Measurements from ENCODE around the gene CDK14. TPM values are rescaled to one million over a fixed set of nuclear protein-coding genes. Genes with fewer than 3 reads are reported as not detected.

The CDK14 gene
- total RNA-seq, 5 donors from 2014 or later (not counting 1 experiment from before 2014, with no cell fraction given): 0.86 to 6.6 (median 1.6) TPM

DNA sequence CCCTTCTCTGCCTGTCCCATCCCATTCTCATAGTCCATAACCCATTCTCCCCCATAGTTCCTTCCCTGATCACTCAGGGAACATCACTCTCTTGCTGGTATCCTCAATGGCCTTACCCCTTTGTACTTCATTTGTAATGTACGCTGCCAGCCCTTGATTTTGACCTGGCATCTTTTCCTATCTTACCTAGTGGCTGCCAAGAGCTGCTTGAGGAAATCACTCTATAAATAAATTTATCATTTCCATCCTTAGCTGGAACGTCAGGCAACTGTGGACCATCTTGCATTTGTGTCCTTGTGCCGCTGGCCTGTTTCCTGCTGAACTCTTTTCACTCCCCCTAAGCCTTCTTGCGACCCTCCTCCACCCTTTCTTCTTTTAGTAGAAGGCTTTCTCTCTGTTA lies 14.0 kb downstream of the CDK14 start:
- H3K27me3 Mint-ChIP-seq: peaks cover 0 to 7% of the 10 kb centered on the region in 2 donors
- DNase-seq (no peak), ATAC-seq (replicated peaks in 1 of 4) (no peak)
- H3K36me3 Mint-ChIP-seq: no peaks in the 10 kb centered on the region
- ChIA-PET POLR2A (no interaction called here), CTCF (no interaction called here)
- H3K27ac ChIP-seq (ENCODE audit: low read length): no peak overlapping the region
- H3K9me3 ChIP-seq: no peaks in the 10 kb centered on the region
- H3K4me1 ChIP-seq (ENCODE audit: control insufficient read depth in 1 of 2, extremely low read depth in 1 of 2, insufficient read depth in 2 of 2, low read length in 2 of 2): no peaks in the 10 kb centered on the region
- H3K27me3 ChIP-seq (replicated peaks in 1 of 2; ENCODE audit: control insufficient read depth in 2 of 2, extremely low read depth in 1 of 2, insufficient read depth in 2 of 2, low read length in 1 of 2): no peaks in the 10 kb centered on the region
- peaks cover 0 to 2% (median 0%) of the 10 kb centered on the region in 3 donors for H3K4me1 Mint-ChIP-seq
- H3K27ac Mint-ChIP-seq: no peak overlapping the region
- 80% methylated on average over 3 of the region's 4 CpGs for WGBS (ENCODE audit: insufficient coverage)
- no peaks in the 10 kb centered on the region for H3K36me3 ChIP-seq (ENCODE audit: control insufficient read depth in 2 of 2, extremely low read depth in 1 of 2, insufficient read depth in 1 of 2, low read length in 1 of 2)
- H3K4me3 ChIP-seq (ENCODE audit: control insufficient read depth in 1 of 2, extremely low read depth in 1 of 2, low read length in 1 of 2): no peak overlapping the region
- H3K9me3 Mint-ChIP-seq: no peaks in the 10 kb centered on the region
- no peak overlapping the region for H3K4me3 Mint-ChIP-seq

DNA sequence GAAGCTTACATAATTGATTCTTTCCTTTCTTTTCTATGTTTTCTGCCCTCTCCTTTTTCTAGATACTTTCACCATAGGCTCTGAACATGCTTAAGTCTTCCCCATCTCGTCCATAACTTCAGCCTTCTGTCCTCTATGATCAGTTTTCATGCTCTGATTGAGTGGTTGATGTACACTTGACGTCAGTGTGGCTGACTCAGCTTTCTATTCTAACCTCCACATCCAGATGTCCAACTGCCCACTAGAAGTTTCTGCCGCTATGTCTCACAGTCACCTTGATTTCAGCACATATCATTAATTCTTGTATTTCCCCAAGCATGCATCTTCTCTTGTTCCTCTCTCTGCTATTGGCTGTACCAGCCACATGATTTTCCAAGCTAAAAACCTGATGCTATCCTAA lies 15.0 kb downstream of the CDK14 start:
- no peaks in the 10 kb centered on the region for H3K9me3 ChIP-seq
- H3K27ac Mint-ChIP-seq: no peak overlapping the region
- H3K27me3 Mint-ChIP-seq: peaks cover 0 to 7% of the 10 kb centered on the region in 2 donors
- H3K36me3 Mint-ChIP-seq: no peaks in the 10 kb centered on the region
- no peaks in the 10 kb centered on the region for H3K9me3 Mint-ChIP-seq
- peaks cover 0 to 2% (median 0%) of the 10 kb centered on the region in 3 donors for H3K4me1 Mint-ChIP-seq
- no peak overlapping the region for H3K4me3 Mint-ChIP-seq
- CTCF ChIA-PET: no interaction called here
- no peak for ATAC-seq (replicated peaks in 1 of 4)
- H3K4me1 ChIP-seq (ENCODE audit: control insufficient read depth in 1 of 2, extremely low read depth in 1 of 2, insufficient read depth in 2 of 2, low read length in 2 of 2): no peaks in the 10 kb centered on the region
- H3K36me3 ChIP-seq (ENCODE audit: control insufficient read depth in 2 of 2, extremely low read depth in 1 of 2, insufficient read depth in 1 of 2, low read length in 1 of 2): no peaks in the 10 kb centered on the region
- WGBS (ENCODE audit: insufficient coverage): 76% methylated on average over 2 of the region's 3 CpGs
- H3K27me3 ChIP-seq (replicated peaks in 1 of 2; ENCODE audit: control insufficient read depth in 2 of 2, extremely low read depth in 1 of 2, insufficient read depth in 2 of 2, low read length in 1 of 2): no peaks in the 10 kb centered on the region
- DNase-seq: no peak
- no peak overlapping the region for H3K4me3 ChIP-seq (ENCODE audit: control insufficient read depth in 1 of 2, extremely low read depth in 1 of 2, low read length in 1 of 2)
- no peak overlapping the region for H3K27ac ChIP-seq (ENCODE audit: low read length)
- POLR2A ChIA-PET: no interaction called here

GRCh38 chr7:90613088-90613498 lies 17.0 kb downstream of the CDK14 start:
- no peaks in the 10 kb centered on the region for H3K27me3 ChIP-seq (replicated peaks in 1 of 2; ENCODE audit: control insufficient read depth in 2 of 2, extremely low read depth in 1 of 2, insufficient read depth in 2 of 2, low read length in 1 of 2)
- no peak overlapping the region for H3K4me3 Mint-ChIP-seq
- no peaks in the 10 kb centered on the region for H3K9me3 Mint-ChIP-seq
- no peak overlapping the region for H3K27ac Mint-ChIP-seq
- no peak overlapping the region for H3K4me3 ChIP-seq (ENCODE audit: control insufficient read depth in 1 of 2, extremely low read depth in 1 of 2, low read length in 1 of 2)
- peaks cover 0 to 7% of the 10 kb centered on the region in 2 donors for H3K27me3 Mint-ChIP-seq
- H3K9me3 ChIP-seq: no peaks in the 10 kb centered on the region
- ChIA-PET POLR2A (no interaction called here), CTCF (no interaction called here)
- H3K4me1 Mint-ChIP-seq: peaks cover 0 to 2% (median 0%) of the 10 kb centered on the region in 3 donors
- no peak for ATAC-seq (replicated peaks in 1 of 4)
- H3K36me3 Mint-ChIP-seq: no peaks in the 10 kb centered on the region
- H3K27ac ChIP-seq (ENCODE audit: low read length): no peak overlapping the region
- H3K36me3 ChIP-seq (ENCODE audit: control insufficient read depth in 2 of 2, extremely low read depth in 1 of 2, insufficient read depth in 1 of 2, low read length in 1 of 2): no peaks in the 10 kb centered on the region
- no CpG with 5 or more reads among the region's 3 CpGs for WGBS (ENCODE audit: insufficient coverage)
- H3K4me1 ChIP-seq (ENCODE audit: control insufficient read depth in 1 of 2, extremely low read depth in 1 of 2, insufficient read depth in 2 of 2, low read length in 2 of 2): no peaks in the 10 kb centered on the region
- DNase-seq: no peak

DNA sequence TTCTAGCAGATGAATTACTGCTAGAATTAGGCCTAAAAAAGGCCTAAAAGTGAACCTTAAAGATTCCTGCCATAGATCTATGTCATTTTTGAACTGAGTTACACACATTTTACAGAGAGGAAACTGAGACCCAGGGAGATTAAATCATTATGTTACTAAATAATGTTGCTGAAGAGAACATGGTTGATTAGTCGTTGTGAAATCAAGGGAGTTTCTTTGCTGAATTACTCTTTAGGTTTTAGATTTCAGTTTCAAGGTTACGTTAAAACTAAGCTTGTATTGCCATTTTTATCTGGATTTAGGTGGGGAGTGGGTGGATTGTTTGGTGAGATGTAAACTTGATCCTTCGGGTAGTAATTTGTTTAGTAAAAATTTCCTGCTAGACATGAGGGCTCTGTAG lies 21.3 kb downstream of the CDK14 start:
- H3K36me3 Mint-ChIP-seq: no peaks in the 10 kb centered on the region
- H3K27me3 Mint-ChIP-seq: no peaks in the 10 kb centered on the region
- Histone ChIP-seq H3K27me3 (replicated peaks in 1 of 2; ENCODE audit: control insufficient read depth in 2 of 2, extremely low read depth in 1 of 2, insufficient read depth in 2 of 2, low read length in 1 of 2) (peaks cover 0 to 5% of the 10 kb centered on the region in 2 experiments), H3K4me1 (ENCODE audit: control insufficient read depth in 1 of 2, extremely low read depth in 1 of 2, insufficient read depth in 2 of 2, low read length in 2 of 2) (no peaks in the 10 kb centered on the region), H3K27ac (ENCODE audit: low read length) (no peak overlapping the region), H3K4me3 (ENCODE audit: control insufficient read depth in 1 of 2, extremely low read depth in 1 of 2, low read length in 1 of 2) (no peak overlapping the region), H3K36me3 (ENCODE audit: control insufficient read depth in 2 of 2, extremely low read depth in 1 of 2, insufficient read depth in 1 of 2, low read length in 1 of 2) (no peaks in the 10 kb centered on the region), H3K9me3 (no peaks in the 10 kb centered on the region)
- no peak overlapping the region for H3K27ac Mint-ChIP-seq
- ATAC-seq (replicated peaks in 1 of 4) (no peak), DNase-seq (no peak)
- H3K9me3 Mint-ChIP-seq: no peaks in the 10 kb centered on the region
- peaks cover 0 to 2% (median 0%) of the 10 kb centered on the region in 3 donors for H3K4me1 Mint-ChIP-seq
- 52% methylated on average over 3 of the region's 3 CpGs for WGBS (ENCODE audit: insufficient coverage)
- no peak overlapping the region for H3K4me3 Mint-ChIP-seq
- ChIA-PET POLR2A (no interaction called here), CTCF (interaction anchor here in 1 of 2 donors (0.6 kb wide), 1 partner anchor 58 kb away, joined by 7 read pairs; no protein-coding TSS in a partner anchor)

DNA sequence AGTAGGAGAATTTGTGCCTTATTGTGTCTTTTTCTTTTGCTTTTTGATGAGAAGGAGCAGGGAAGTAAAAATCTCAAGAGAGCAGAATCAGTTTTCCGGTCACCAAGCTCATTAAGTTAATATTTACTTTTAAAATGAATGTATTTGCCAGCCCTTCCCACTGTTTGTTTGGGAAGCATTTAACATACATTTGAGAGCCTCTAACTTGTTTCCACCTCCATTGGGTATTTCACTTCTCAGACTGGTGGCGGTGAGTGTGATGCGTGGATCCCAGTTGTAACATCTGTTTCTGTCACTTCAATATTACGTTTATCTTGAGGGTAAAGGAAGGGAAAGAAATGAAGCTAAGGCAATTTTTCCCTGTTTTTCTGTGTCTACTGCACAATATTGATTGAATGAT lies 22.8 kb downstream of the CDK14 start:
- H3K4me1 Mint-ChIP-seq: no peaks in the 10 kb centered on the region
- Histone ChIP-seq H3K27ac (ENCODE audit: low read length) (no peak overlapping the region), H3K4me1 (ENCODE audit: control insufficient read depth in 1 of 2, extremely low read depth in 1 of 2, insufficient read depth in 2 of 2, low read length in 2 of 2) (no peaks in the 10 kb centered on the region), H3K9me3 (no peaks in the 10 kb centered on the region), H3K4me3 (ENCODE audit: control insufficient read depth in 1 of 2, extremely low read depth in 1 of 2, low read length in 1 of 2) (no peak overlapping the region), H3K27me3 (replicated peaks in 1 of 2; ENCODE audit: control insufficient read depth in 2 of 2, extremely low read depth in 1 of 2, insufficient read depth in 2 of 2, low read length in 1 of 2) (peaks cover 0 to 5% of the 10 kb centered on the region in 2 experiments), H3K36me3 (ENCODE audit: control insufficient read depth in 2 of 2, extremely low read depth in 1 of 2, insufficient read depth in 1 of 2, low read length in 1 of 2) (no peaks in the 10 kb centered on the region)
- POLR2A ChIA-PET: no interaction called here
- ATAC-seq (replicated peaks in 1 of 4) (no peak), DNase-seq (no peak)
- no peaks in the 10 kb centered on the region for H3K27me3 Mint-ChIP-seq
- no peak overlapping the region for H3K27ac Mint-ChIP-seq
- H3K4me3 Mint-ChIP-seq: no peak overlapping the region
- H3K9me3 Mint-ChIP-seq: no peaks in the 10 kb centered on the region
- H3K36me3 Mint-ChIP-seq: no peaks in the 10 kb centered on the region
- CTCF ChIA-PET: interaction anchor here in 1 of 2 donors (0.5 kb wide), 1 partner anchor 1357 kb away, joined by 3 read pairs; no protein-coding TSS in a partner anchor
- no CpG with 5 or more reads among the region's 4 CpGs for WGBS (ENCODE audit: insufficient coverage)

DNA sequence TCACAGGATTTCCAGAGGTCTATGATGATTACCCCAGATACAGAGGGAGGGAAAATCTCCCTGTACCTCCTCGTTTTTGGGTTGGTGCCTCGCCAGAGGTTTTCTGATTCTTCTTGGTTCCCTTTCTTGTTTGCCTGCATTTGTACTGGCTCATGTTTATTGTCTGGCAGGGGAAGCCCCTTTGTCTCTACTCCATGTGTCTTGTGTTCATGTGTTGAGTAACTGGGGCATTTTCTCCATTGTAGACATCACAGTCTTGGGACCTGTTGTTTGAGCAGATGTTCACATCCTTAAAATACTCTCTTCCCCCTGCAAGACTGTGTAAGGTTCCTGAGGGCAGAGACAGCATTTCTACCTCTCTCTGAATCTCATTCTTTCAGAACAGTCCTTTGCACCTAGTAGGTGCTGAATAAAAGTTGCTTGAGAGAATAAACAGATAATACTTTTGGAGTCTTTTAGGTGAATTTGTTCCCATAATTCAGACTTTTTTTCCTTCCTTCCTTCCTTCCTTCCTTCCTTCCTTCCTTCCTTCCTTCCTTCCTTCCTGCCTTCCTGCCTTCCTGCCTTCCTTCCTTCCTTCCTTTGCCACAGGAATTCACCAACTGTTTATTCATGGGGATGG lies 25.1 kb downstream of the CDK14 start:
- Histone ChIP-seq H3K4me3 (ENCODE audit: control insufficient read depth in 1 of 2, extremely low read depth in 1 of 2, low read length in 1 of 2) (no peak overlapping the region), H3K9me3 (no peaks in the 10 kb centered on the region), H3K4me1 (ENCODE audit: control insufficient read depth in 1 of 2, extremely low read depth in 1 of 2, insufficient read depth in 2 of 2, low read length in 2 of 2) (no peaks in the 10 kb centered on the region), H3K27ac (ENCODE audit: low read length) (no peak overlapping the region), H3K36me3 (ENCODE audit: control insufficient read depth in 2 of 2, extremely low read depth in 1 of 2, insufficient read depth in 1 of 2, low read length in 1 of 2) (no peaks in the 10 kb centered on the region), H3K27me3 (replicated peaks in 1 of 2; ENCODE audit: control insufficient read depth in 2 of 2, extremely low read depth in 1 of 2, insufficient read depth in 2 of 2, low read length in 1 of 2) (peaks cover 0 to 5% of the 10 kb centered on the region in 2 experiments)
- ChIA-PET POLR2A (no interaction called here), CTCF (no interaction called here)
- Mint-ChIP-seq H3K4me1 (no peaks in the 10 kb centered on the region), H3K36me3 (no peaks in the 10 kb centered on the region), H3K4me3 (no peak overlapping the region), H3K9me3 (no peaks in the 10 kb centered on the region), H3K27me3 (no peaks in the 10 kb centered on the region), H3K27ac (no peak overlapping the region)
- DNase-seq (no peak), ATAC-seq (replicated peaks in 1 of 4) (no peak)
- WGBS (ENCODE audit: insufficient coverage): no CpG with 5 or more reads among the region's 2 CpGs

GRCh38 chr7:90621747-90622140 lies 25.6 kb downstream of the CDK14 start:
- Mint-ChIP-seq H3K36me3 (no peaks in the 10 kb centered on the region), H3K9me3 (no peaks in the 10 kb centered on the region), H3K27me3 (no peaks in the 10 kb centered on the region), H3K4me1 (no peaks in the 10 kb centered on the region), H3K27ac (no peak overlapping the region), H3K4me3 (no peak overlapping the region)
- peaks cover 0 to 5% of the 10 kb centered on the region in 2 experiments for H3K27me3 ChIP-seq (replicated peaks in 1 of 2; ENCODE audit: control insufficient read depth in 2 of 2, extremely low read depth in 1 of 2, insufficient read depth in 2 of 2, low read length in 1 of 2)
- ChIA-PET CTCF (no interaction called here), POLR2A (no interaction called here)
- no peak for DNase-seq
- no peak overlapping the region for H3K27ac ChIP-seq (ENCODE audit: low read length)
- no peaks in the 10 kb centered on the region for H3K36me3 ChIP-seq (ENCODE audit: control insufficient read depth in 2 of 2, extremely low read depth in 1 of 2, insufficient read depth in 1 of 2, low read length in 1 of 2)
- WGBS (ENCODE audit: insufficient coverage): 77% methylated on average over 3 of the region's 4 CpGs
- H3K9me3 ChIP-seq: no peaks in the 10 kb centered on the region
- no peak for ATAC-seq (replicated peaks in 1 of 4)
- H3K4me3 ChIP-seq (ENCODE audit: control insufficient read depth in 1 of 2, extremely low read depth in 1 of 2, low read length in 1 of 2): no peak overlapping the region
- H3K4me1 ChIP-seq (ENCODE audit: control insufficient read depth in 1 of 2, extremely low read depth in 1 of 2, insufficient read depth in 2 of 2, low read length in 2 of 2): no peaks in the 10 kb centered on the region
